ENCODE measurements around the gene TLR9.
"Not testable (repeated sequence)": the region's sequence is repeated elsewhere in the genome, so short reads cannot be mapped to it uniquely, and the experiment has no call there.

The TLR9 gene

DNA sequence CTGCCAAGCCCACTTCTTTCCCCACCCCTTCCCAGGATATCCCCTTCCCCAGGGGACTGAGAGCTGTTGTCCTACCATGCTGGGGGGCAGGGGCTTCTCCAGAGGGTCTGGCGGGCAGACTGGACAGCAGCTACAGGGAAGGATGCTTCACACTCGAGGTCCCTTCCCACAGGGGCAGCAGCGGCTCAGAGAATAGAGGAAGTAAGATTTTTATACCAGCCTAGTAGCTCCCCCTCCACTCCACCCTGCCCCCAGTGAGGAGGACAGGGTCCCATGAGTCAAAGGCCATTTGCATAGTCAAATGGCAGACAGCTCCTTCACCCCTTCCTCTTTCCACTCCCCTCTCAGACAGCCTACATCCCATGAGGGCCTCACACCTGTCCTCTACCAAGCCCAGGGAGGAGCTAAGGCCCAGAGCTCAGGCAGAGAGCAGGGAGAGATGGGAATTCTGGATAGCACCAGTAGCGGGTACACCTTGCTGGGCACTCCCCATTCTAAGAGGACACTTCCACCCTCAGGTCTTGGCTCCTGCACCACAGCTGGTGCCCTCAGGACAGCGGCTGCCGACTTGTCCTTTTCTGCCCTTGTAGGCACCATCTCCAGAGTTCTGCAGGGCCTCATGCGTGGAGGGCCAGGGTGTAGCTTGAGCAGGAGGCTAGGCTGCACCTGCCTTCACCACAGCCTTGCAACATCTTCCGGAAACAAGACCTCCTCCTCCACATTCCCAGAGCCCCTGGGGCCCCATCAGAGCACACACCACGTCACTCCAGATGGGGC, at the start of gene TLR9:
TSS of gene TLR9 (minus strand) at position 194 of the 777 bp plus-strand sequence. CDS start at position 78, 116 bp downstream.
- FAIRE-seq = no peak

- not testable (repeated sequence) for FAIRE-seq
These were observed 49.3 kb upstream of the TLR9 start for GRCh38 chr3:52274781-52275180.

DNA sequence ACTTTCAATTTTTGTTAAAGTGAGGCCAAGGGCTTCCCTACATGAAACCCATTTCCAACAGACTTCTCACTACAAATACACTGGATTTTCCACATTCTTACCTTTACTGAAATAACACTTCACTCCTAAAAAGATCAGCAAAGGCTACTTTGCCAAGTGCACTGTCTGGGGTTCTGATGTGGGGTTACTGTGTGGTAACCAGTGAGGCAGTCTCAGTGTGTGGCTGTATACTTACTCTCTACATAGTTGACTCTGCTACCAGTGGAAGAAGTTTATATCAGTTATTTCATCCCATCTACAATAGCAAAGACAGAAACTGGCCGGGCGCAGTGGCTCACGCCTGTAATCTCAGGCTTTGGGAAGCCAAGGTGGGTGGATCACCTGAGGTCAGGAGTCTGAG, 47.4 kb upstream of the TLR9 start:
- no peak for FAIRE-seq

DNA sequence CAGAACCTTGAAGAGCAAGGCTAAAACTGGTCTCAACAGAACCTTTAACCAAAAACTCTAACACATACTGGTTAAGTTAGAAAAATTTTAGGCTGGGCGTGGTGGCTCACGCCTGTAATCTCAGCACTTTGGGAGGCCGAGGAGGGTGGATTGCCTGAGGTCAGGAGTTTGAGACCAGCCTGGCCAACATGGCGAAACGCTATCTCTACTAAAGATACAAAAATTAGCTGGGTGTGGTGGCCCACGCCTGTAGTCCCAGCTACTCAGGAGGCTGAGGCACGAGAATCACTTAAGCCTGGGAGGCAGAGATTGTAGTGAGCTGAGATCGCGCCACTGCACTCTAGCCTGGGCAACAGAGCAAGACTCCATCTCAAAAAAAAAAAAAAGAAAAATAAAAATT, 46.7 kb upstream of the TLR9 start:
- FAIRE-seq = not testable (repeated sequence)

- no peak for FAIRE-seq
These were observed 44.9 kb upstream of the TLR9 start for GRCh38 chr3:52270252-52270754.

- no peak for FAIRE-seq
These were observed 44.3 kb upstream of the TLR9 start for GRCh38 chr3:52269776-52270175.

DNA sequence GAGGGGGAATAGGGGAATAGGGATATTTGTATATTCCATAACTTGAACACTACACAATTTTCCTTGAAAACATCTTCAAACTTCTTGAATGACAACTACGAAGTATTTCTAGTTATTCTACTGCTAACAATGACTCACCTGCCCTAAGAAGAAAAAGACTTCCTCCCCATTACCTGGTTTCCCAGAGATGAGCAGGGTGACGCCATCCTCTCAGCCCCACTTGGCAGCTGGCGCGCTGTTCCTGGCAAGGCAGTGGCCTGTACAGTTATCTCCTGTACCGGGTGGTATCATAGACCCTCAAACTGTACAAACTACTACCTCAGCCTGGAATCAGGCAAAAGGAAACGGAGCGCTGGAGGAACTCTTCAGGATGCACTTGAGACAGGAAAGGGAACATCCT, 42.6 kb upstream of the TLR9 start:
- FAIRE-seq = no peak

GRCh38 chr3:52265387-52265786, 39.9 kb upstream of the TLR9 start:
- FAIRE-seq = no peak

- no peak for FAIRE-seq
These were observed 37.0 kb upstream of the TLR9 start for GRCh38 chr3:52262447-52262846.

- FAIRE-seq = no peak
These were observed 34.0 kb upstream of the TLR9 start for GRCh38 chr3:52259448-52259847.

DNA sequence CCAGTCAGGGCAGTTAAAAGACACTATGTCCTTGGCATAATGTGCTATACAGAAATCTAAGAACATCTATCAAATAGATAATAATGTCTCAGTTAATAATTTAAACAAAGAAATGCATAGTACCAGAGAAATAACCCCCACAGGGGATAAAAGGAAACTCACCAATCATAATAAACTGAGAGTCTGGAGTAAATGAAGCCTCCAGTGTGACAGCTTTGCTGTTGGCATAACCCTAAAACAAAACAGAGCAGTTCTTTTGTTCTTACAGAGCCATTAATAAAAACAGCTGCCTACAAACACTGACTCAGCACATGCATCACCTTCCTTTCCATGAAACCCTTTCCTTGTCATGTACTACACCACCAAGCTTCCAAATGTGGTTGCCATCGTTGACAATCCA, 33.6 kb upstream of the TLR9 start:
- no peak for FAIRE-seq

GRCh38 chr3:52257911-52258310, 32.5 kb upstream of the TLR9 start:
- no peak for FAIRE-seq

DNA sequence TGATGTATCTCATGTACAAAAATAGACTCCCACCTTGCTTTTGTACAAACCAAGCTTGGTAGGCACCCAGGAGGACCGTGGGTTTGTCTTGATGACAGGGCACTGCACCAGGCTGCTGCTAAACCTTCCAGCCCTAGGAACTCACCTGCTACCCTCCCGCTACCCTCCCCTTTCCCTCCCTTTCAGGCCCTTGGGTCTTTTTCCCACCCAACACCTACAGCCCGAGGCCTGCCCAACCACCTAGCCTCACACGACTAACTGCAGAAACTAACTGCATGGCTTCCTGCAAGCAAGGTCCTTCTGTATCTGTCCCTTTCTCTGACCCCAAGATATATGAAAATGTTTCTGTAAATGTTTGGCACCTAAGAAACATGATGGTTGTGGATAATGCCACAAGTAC, 31.2 kb upstream of the TLR9 start:
- no peak for FAIRE-seq

DNA sequence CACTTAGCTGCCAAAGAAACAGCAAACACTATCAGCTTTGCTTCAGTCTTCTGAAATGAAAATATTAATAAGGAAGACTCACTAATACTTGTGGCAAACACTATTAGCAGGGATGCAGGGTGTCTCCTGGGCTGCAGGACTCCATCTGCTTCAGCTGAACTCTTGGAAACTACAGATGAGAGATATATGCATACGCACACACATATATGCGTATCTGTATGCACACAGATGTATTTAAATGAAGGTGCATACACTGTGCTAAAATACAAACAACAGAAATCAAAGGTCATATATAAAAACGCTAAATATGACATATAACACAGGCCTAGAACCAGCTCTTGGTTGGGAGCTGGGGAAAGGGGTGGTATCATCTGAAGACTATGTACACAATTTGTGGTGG, 30.7 kb upstream of the TLR9 start:
- no peak for FAIRE-seq

GRCh38 chr3:52254608-52255007, 29.2 kb upstream of the TLR9 start:
- FAIRE-seq = no peak

- no peak for FAIRE-seq
These were observed 28.2 kb upstream of the TLR9 start for GRCh38 chr3:52253314-52254304.

- no peak for FAIRE-seq
These were observed 24.7 kb upstream of the TLR9 start for GRCh38 chr3:52250122-52250521.

DNA sequence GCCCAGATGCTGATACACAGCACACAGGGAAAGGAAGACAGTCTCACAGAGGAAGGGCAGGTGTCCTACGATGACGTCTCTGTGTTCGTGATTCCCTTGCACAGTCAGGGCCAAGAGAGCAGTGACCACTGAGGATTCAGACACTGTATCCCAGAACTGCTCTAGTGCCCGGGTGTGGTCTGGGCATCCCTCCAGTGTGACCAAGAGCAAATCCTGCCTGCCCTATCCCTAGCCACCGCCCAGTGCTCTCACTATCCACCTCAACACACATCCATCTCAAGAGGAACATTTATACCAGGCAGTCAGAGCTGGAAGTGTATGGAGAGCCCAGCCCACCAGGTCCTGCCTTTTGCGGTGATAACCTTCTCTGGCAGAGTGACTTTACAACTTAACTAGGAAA, 24.2 kb upstream of the TLR9 start:
- no peak for FAIRE-seq

GRCh38 chr3:52248816-52249547, 23.5 kb upstream of the TLR9 start:
- FAIRE-seq = no peak

- no peak for FAIRE-seq
These were observed 22.7 kb upstream of the TLR9 start for GRCh38 chr3:52248165-52248541.

DNA sequence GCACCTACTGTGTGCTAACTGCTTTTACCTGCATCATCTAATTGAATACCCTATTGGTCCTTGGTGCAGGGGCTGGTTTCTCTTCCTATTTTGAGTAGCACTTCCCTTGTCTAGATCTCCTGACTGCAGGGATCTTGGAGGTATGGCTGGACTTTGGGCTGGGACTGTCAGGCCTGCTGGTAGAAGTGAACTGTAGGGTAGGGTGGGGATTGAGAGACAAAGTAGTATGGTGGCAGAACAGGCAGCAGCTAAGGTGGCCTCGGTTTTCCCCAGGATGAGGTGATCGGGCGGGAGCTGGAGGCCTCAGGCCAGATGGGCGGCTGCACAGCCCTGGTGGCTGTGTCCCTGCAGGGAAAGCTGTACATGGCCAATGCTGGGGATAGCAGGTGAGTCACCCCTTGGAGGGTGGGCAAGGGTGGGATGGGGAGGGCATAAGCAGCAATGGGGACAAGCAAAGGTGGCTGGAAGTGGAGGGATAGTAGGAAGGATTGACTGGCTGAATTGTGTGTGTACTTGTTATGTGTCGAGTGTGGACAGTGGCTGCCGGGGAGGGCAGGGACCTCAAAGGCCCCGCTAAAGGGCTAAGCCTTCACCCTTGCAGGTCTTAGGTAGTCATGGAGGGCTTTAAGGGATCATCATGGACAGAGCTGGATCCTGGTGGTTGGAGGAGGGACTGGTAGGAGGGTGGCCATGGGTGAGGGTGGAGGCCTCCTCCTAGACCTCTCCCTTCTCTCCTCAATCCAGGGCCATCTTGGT, 22.1 kb upstream of the TLR9 start:
- FAIRE-seq = no peak

GRCh38 chr3:52246728-52247408, 21.4 kb upstream of the TLR9 start:
- FAIRE-seq = no peak
